ENCODE data around the gene TGFBR3. TPM values are rescaled to one million over a fixed set of nuclear protein-coding genes. Genes with fewer than 3 reads are reported as not detected.
"Not testable (repeated sequence)": the region's sequence is repeated elsewhere in the genome, so short reads cannot be mapped to it uniquely, and the experiment has no call there.

Gene TGFBR3
- total RNA-seq, 2 experiments from 2014 or later = 13.9 to 15.3 TPM

- ATAC-seq (ENCODE audit: low read depth); H3K4me1 Mint-ChIP-seq; H3K9me3 Mint-ChIP-seq; H3K4me3 Mint-ChIP-seq; POLR2A ChIA-PET; DNase-seq; H3K36me3 Mint-ChIP-seq; H3K27ac Mint-ChIP-seq: not testable (repeated sequence)
- H3K27me3 Mint-ChIP-seq = peaks cover 11% of the 10 kb centered on the region
These were observed 51.4 kb downstream of the TGFBR3 start for GRCh38 chr1:91834549-91834948.

- Mint-ChIP-seq H3K4me1 (peaks cover 4% of the 10 kb centered on the region), H3K27me3 (peaks cover 7% of the 10 kb centered on the region), H3K27ac (no peak overlapping the region), H3K4me3 (no peak overlapping the region), H3K9me3 (no peaks in the 10 kb centered on the region), H3K36me3 (no peaks in the 10 kb centered on the region)
- POLR2A ChIA-PET = no interaction called here
- DNase-seq (no peak), ATAC-seq (ENCODE audit: low read depth) (no peak)
These were observed 52.0 kb downstream of the TGFBR3 start for GRCh38 chr1:91833946-91834345.

GRCh38 chr1:91831132-91831930 is 54.6 kb downstream of the TGFBR3 start:
- POLR2A ChIA-PET = interaction anchor here (0.5 kb wide), 1 partner anchor 51 kb away, joined by 3 read pairs; no protein-coding TSS in a partner anchor
- no peak overlapping the region for H3K4me3 Mint-ChIP-seq
- H3K27ac Mint-ChIP-seq = no peak overlapping the region
- no peak for DNase-seq
- H3K36me3 Mint-ChIP-seq = no peaks in the 10 kb centered on the region
- no peak for ATAC-seq (ENCODE audit: low read depth)
- no peaks in the 10 kb centered on the region for H3K9me3 Mint-ChIP-seq
- H3K4me1 Mint-ChIP-seq = peaks cover 4% of the 10 kb centered on the region
- peaks cover 4% of the 10 kb centered on the region for H3K27me3 Mint-ChIP-seq

- ATAC-seq (ENCODE audit: low read depth) (no peak), DNase-seq (no peak)
- no peaks in the 10 kb centered on the region for H3K9me3 Mint-ChIP-seq
- peaks cover 4% of the 10 kb centered on the region for H3K4me1 Mint-ChIP-seq
- peaks cover 4% of the 10 kb centered on the region for H3K27me3 Mint-ChIP-seq
- no peak overlapping the region for H3K4me3 Mint-ChIP-seq
- H3K27ac Mint-ChIP-seq = no peak overlapping the region
- H3K36me3 Mint-ChIP-seq = no peaks in the 10 kb centered on the region
- POLR2A ChIA-PET = interaction anchor here (0.5 kb wide), 1 partner anchor 50 kb away, joined by 3 read pairs; no protein-coding TSS in a partner anchor
These were observed 55.5 kb downstream of the TGFBR3 start for GRCh38 chr1:91830242-91831131.

- POLR2A ChIA-PET = no interaction called here
- no peak overlapping the region for H3K4me3 Mint-ChIP-seq
- peaks cover 4% of the 10 kb centered on the region for H3K4me1 Mint-ChIP-seq
- H3K9me3 Mint-ChIP-seq = no peaks in the 10 kb centered on the region
- H3K27me3 Mint-ChIP-seq = peaks cover 4% of the 10 kb centered on the region
- H3K27ac Mint-ChIP-seq = no peak overlapping the region
- DNase-seq (no peak), ATAC-seq (ENCODE audit: low read depth) (no peak)
- H3K36me3 Mint-ChIP-seq = no peaks in the 10 kb centered on the region
These were observed 56.4 kb downstream of the TGFBR3 start for GRCh38 chr1:91829293-91830153.

GRCh38 chr1:91828583-91829281 is 57.2 kb downstream of the TGFBR3 start:
- DNase-seq (no peak), ATAC-seq (ENCODE audit: low read depth) (no peak)
- Mint-ChIP-seq H3K36me3 (no peaks in the 10 kb centered on the region), H3K4me3 (no peak overlapping the region), H3K4me1 (peaks cover 4% of the 10 kb centered on the region), H3K27me3 (peaks cover 2% of the 10 kb centered on the region), H3K27ac (no peak overlapping the region), H3K9me3 (no peaks in the 10 kb centered on the region)
- POLR2A ChIA-PET = no interaction called here

GRCh38 chr1:91827459-91828321 is 58.3 kb downstream of the TGFBR3 start:
- peaks cover 4% of the 10 kb centered on the region for H3K4me1 Mint-ChIP-seq
- H3K27ac Mint-ChIP-seq = no peak overlapping the region
- H3K4me3 Mint-ChIP-seq = no peak overlapping the region
- H3K9me3 Mint-ChIP-seq = no peaks in the 10 kb centered on the region
- DNase-seq = no peak
- no peak for ATAC-seq (ENCODE audit: low read depth)
- POLR2A ChIA-PET = no interaction called here
- peaks cover 2% of the 10 kb centered on the region for H3K27me3 Mint-ChIP-seq
- H3K36me3 Mint-ChIP-seq = no peaks in the 10 kb centered on the region

GRCh38 chr1:91827087-91827458 is 58.9 kb downstream of the TGFBR3 start:
- no peaks in the 10 kb centered on the region for H3K36me3 Mint-ChIP-seq
- H3K9me3 Mint-ChIP-seq = no peaks in the 10 kb centered on the region
- no peak overlapping the region for H3K27ac Mint-ChIP-seq
- POLR2A ChIA-PET = no interaction called here
- ATAC-seq (ENCODE audit: low read depth) = no peak
- H3K27me3 Mint-ChIP-seq = peaks cover 2% of the 10 kb centered on the region
- no peak overlapping the region for H3K4me3 Mint-ChIP-seq
- DNase-seq = no peak
- peaks cover 4% of the 10 kb centered on the region for H3K4me1 Mint-ChIP-seq

GRCh38 chr1:91826649-91827048 is 59.3 kb downstream of the TGFBR3 start:
- Mint-ChIP-seq H3K27ac (no peak overlapping the region), H3K36me3 (no peaks in the 10 kb centered on the region)
- POLR2A ChIA-PET = no interaction called here

GRCh38 chr1:91826248-91826647 is 59.7 kb downstream of the TGFBR3 start:
- Mint-ChIP-seq H3K4me1 (peaks cover 7% of the 10 kb centered on the region), H3K27ac (no peak overlapping the region), H3K36me3 (no peaks in the 10 kb centered on the region), H3K9me3 (no peaks in the 10 kb centered on the region), H3K4me3 (no peak overlapping the region), H3K27me3 (peaks cover 2% of the 10 kb centered on the region)
- POLR2A ChIA-PET = no interaction called here
- ATAC-seq (ENCODE audit: low read depth) (no peak), DNase-seq (no peak)

More at GRCh38 chr1:91826649-91827048, 59.3 kb downstream of the TGFBR3 start:
- no peak overlapping the region for H3K4me3 Mint-ChIP-seq
- peaks cover 2% of the 10 kb centered on the region for H3K27me3 Mint-ChIP-seq
- DNase-seq (no peak), ATAC-seq (ENCODE audit: low read depth) (no peak)
- H3K9me3 Mint-ChIP-seq = no peaks in the 10 kb centered on the region
- H3K4me1 Mint-ChIP-seq = peaks cover 4% of the 10 kb centered on the region

GRCh38 chr1:91821126-91821868 is 64.7 kb downstream of the TGFBR3 start:
- no peaks in the 10 kb centered on the region for H3K36me3 Mint-ChIP-seq
- ATAC-seq (ENCODE audit: low read depth) (no peak), DNase-seq (no peak)
- no peaks in the 10 kb centered on the region for H3K9me3 Mint-ChIP-seq
- POLR2A ChIA-PET = no interaction called here
- peaks cover 3% of the 10 kb centered on the region for H3K4me1 Mint-ChIP-seq
- no peak overlapping the region for H3K4me3 Mint-ChIP-seq
- H3K27me3 Mint-ChIP-seq = peaks cover 11% of the 10 kb centered on the region
- no peak overlapping the region for H3K27ac Mint-ChIP-seq
